Spleen (tissue), 7 donors: Measurements from ENCODE around the gene LGMN.

Source experiments
- POLR2A ChIP-seq, 3 donors: fragments of 450-650 bp; IDR thresholded peaks; one replicate each; pipeline ENCODE4 v1.5.1; 2017; ENCODE audit warnings: antibody characterized with exemption in 3 of 3, mild to moderate bottlenecking in 1 of 3
- TF ChIP-seq, protein P1 (sequence below), 11 experiments: fragments of 200-600 bp in 7 of 11; fragments of 450-650 bp in 4 of 11; sonication (generic) in 4 of 11; IDR thresholded peaks in 8 of 11; conservative IDR thresholded peaks in 3 of 11; 1 replicate in 7 of 11; 2 replicates in 4 of 11; pipeline versions ENCODE4 v1.4.0 to v1.8.0; 2016 to 2021; ENCODE audit warnings: antibody characterized with exemption in 11 of 11, inconsistent platforms in 4 of 11, mild to moderate bottlenecking in 1 of 11
- donor health status: DM: no; HTN: no; CAD: no; lungs with moderate emphysema.
- donor health status: DM: no; HTN: no; CAD: no.
- donor health status: DM: no; HTN: no; CAD: no.

DNA sequence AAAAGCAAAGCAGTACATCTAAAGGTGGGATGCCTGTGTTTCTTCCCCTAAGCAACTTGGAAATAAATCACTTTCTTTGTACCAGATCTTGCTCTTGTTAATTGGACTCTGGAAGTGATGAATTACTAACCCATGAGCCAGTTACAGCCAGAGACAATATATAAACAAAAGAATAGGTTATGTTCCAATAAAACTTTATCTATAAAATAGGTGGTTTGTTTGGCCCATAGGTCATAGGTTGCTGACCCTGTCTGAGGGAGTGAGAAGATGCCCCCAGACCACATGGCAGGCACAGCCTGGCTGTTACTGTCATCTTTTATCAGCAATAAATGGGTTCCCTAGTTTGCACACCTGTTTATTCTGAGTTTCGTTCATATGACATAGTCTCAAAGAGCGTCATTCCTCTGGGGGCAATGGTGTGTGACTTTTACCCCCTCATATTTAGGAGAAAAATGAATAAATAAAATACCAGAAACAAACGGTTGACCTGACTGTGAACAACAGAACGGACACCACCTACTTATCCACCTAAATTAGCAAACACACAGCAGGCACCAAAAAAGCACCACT, 10.7 kb downstream of the LGMN start:
- TF ChIP-seq, protein P1, sequence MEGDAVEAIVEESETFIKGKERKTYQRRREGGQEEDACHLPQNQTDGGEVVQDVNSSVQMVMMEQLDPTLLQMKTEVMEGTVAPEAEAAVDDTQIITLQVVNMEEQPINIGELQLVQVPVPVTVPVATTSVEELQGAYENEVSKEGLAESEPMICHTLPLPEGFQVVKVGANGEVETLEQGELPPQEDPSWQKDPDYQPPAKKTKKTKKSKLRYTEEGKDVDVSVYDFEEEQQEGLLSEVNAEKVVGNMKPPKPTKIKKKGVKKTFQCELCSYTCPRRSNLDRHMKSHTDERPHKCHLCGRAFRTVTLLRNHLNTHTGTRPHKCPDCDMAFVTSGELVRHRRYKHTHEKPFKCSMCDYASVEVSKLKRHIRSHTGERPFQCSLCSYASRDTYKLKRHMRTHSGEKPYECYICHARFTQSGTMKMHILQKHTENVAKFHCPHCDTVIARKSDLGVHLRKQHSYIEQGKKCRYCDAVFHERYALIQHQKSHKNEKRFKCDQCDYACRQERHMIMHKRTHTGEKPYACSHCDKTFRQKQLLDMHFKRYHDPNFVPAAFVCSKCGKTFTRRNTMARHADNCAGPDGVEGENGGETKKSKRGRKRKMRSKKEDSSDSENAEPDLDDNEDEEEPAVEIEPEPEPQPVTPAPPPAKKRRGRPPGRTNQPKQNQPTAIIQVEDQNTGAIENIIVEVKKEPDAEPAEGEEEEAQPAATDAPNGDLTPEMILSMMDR (IDR thresholded peaks at IDR 0.05 in 8 of 11, conservative IDR thresholded peaks at IDR 0.05 in 3 of 11) = no peak
- TF ChIP-seq POLR2A (IDR thresholded peaks at IDR 0.05) = no peak
